GM21390 (cell line): ENCODE results near the gene NCKAP1.
A peak's percentile ranks its signal among the peaks of the same experiment; 100 is the strongest.
"Not testable (repeated sequence)": the region's sequence is repeated elsewhere in the genome, so short reads cannot be mapped to it uniquely, and the experiment has no call there.

Experiments used
- ATAC-seq: cut with Tn5 transposase; IDR thresholded peaks from one replicate; pipeline ENCODE4 v1.9.1; 2021; ENCODE audit not compliant: unreplicated experiment

The NCKAP1 gene

GRCh38 chr2:183001948-183002347 lies 36.3 kb downstream of the NCKAP1 start:
- ATAC-seq, result no peak

GRCh38 chr2:183000846-183001245 lies 37.4 kb downstream of the NCKAP1 start:
- ATAC-seq, result no peak

- no peak for ATAC-seq
Observed at GRCh38 chr2:182999348-183000028, 38.8 kb downstream of the NCKAP1 start.

GRCh38 chr2:182994228-182994912 lies 43.9 kb downstream of the NCKAP1 start:
- ATAC-seq, result no peak

- no peak for ATAC-seq
Observed at GRCh38 chr2:182982941-182983340, 55.3 kb downstream of the NCKAP1 start.

GRCh38 chr2:182981475-182981874 lies 56.8 kb downstream of the NCKAP1 start:
- not testable (repeated sequence) for ATAC-seq

GRCh38 chr2:182980652-182981051 lies 57.6 kb downstream of the NCKAP1 start:
- ATAC-seq, result no peak

GRCh38 chr2:182980115-182980514 lies 58.1 kb downstream of the NCKAP1 start:
- peak; percentile 65 for ATAC-seq

GRCh38 chr2:182977463-182977862 lies 60.8 kb downstream of the NCKAP1 start:
- peak; percentile 63 for ATAC-seq

GRCh38 chr2:182973441-182974352 lies 64.6 kb downstream of the NCKAP1 start:
- ATAC-seq, result peak; percentile 38

GRCh38 chr2:182972548-182972942 lies 65.7 kb downstream of the NCKAP1 start:
- ATAC-seq, result no peak

GRCh38 chr2:182971820-182972547 lies 66.3 kb downstream of the NCKAP1 start:
- peak; percentile 59 for ATAC-seq

- no peak for ATAC-seq
Observed at GRCh38 chr2:182970486-182970885, 67.8 kb downstream of the NCKAP1 start.

- ATAC-seq, result no peak
Observed at GRCh38 chr2:182968493-182968892, 69.8 kb downstream of the NCKAP1 start.

GRCh38 chr2:182966356-182966755 lies 71.9 kb downstream of the NCKAP1 start:
- ATAC-seq, result not testable (repeated sequence)

GRCh38 chr2:182962641-182963040 lies 75.6 kb downstream of the NCKAP1 start:
- ATAC-seq, result no peak

- not testable (repeated sequence) for ATAC-seq
Observed at GRCh38 chr2:182960869-182961268, 77.4 kb downstream of the NCKAP1 start.

GRCh38 chr2:182954789-182955188 lies 83.5 kb downstream of the NCKAP1 start:
- no peak for ATAC-seq

GRCh38 chr2:182952741-182953450 lies 85.4 kb downstream of the NCKAP1 start:
- no peak for ATAC-seq

GRCh38 chr2:182951948-182952663 lies 86.2 kb downstream of the NCKAP1 start:
- ATAC-seq, result peak; percentile 72
